ENCODE measurements around the gene NSMCE1.
A peak's percentile ranks its signal among the peaks of the same experiment; 100 is the strongest.

Gene NSMCE1

GRCh38 chr16:27229891-27230470 lies 38.6 kb downstream of the NSMCE1 start:
- no peaks in the 10 kb centered on the region for H3K79me2 ChIP-seq (ENCODE audit: insufficient read depth, low read depth)
- H4K20me1 ChIP-seq (ENCODE audit: insufficient read depth): no peaks in the 10 kb centered on the region
- peak overlapping the region; percentile 44; the same call in 1 of the 2 replicates for H2AFZ ChIP-seq (ENCODE audit: low read depth)
- peaks cover 95% of the 10 kb centered on the region for H3K4me1 ChIP-seq (ENCODE audit: low read depth, poor library complexity, severe bottlenecking)
- peak overlapping the region; percentile 94 for H3K27ac ChIP-seq
- H3K4me2 ChIP-seq: peak overlapping the region; percentile 97
- H3K9ac ChIP-seq: peak overlapping the region; percentile 57; the same call in 1 of the 2 replicates
- no peak for TF ChIP-seq CTCF (conservative IDR thresholded peaks at IDR 0.05; ENCODE audit: low read depth, low read length)
- no peaks in the 10 kb centered on the region for H3K36me3 ChIP-seq (ENCODE audit: insufficient read depth)
- no peak overlapping the region for H3K4me3 ChIP-seq (IDR thresholded peaks at IDR 0.05; ENCODE audit: insufficient read depth, low read depth, low read length)
- H3K27me3 ChIP-seq (ENCODE audit: insufficient read depth, low read depth): no peaks in the 10 kb centered on the region

- Histone ChIP-seq H2AFZ (ENCODE audit: low read depth) (no peak overlapping the region), H3K4me2 (peak overlapping the region; percentile 97; the same call in 1 of the 2 replicates), H3K4me3 (IDR thresholded peaks at IDR 0.05; ENCODE audit: insufficient read depth, low read depth, low read length) (no peak overlapping the region), H3K79me2 (ENCODE audit: insufficient read depth, low read depth) (no peaks in the 10 kb centered on the region), H3K36me3 (ENCODE audit: insufficient read depth) (no peaks in the 10 kb centered on the region), H4K20me1 (ENCODE audit: insufficient read depth) (no peaks in the 10 kb centered on the region), H3K4me1 (ENCODE audit: low read depth, poor library complexity, severe bottlenecking) (peaks cover 95% of the 10 kb centered on the region), H3K27ac (no peak overlapping the region), H3K9ac (no peak overlapping the region), H3K27me3 (ENCODE audit: insufficient read depth, low read depth) (no peaks in the 10 kb centered on the region)
- TF ChIP-seq CTCF (conservative IDR thresholded peaks at IDR 0.05; ENCODE audit: low read depth, low read length): no peak
Measured at GRCh38 chr16:27228621-27229501, 39.7 kb downstream of the NSMCE1 start.

GRCh38 chr16:27228045-27228444 lies 40.5 kb downstream of the NSMCE1 start:
- Histone ChIP-seq H4K20me1 (ENCODE audit: insufficient read depth) (no peaks in the 10 kb centered on the region), H3K27ac (no peak overlapping the region), H3K4me1 (ENCODE audit: low read depth, poor library complexity, severe bottlenecking) (peaks cover 94% of the 10 kb centered on the region), H3K9ac (no peak overlapping the region), H3K4me2 (peak overlapping the region; percentile 98; the same call in 1 of the 2 replicates), H2AFZ (ENCODE audit: low read depth) (no peak overlapping the region), H3K79me2 (ENCODE audit: insufficient read depth, low read depth) (no peaks in the 10 kb centered on the region), H3K4me3 (IDR thresholded peaks at IDR 0.05; ENCODE audit: insufficient read depth, low read depth, low read length) (no peak overlapping the region), H3K36me3 (ENCODE audit: insufficient read depth) (no peaks in the 10 kb centered on the region), H3K27me3 (ENCODE audit: insufficient read depth, low read depth) (no peaks in the 10 kb centered on the region)
- no peak for TF ChIP-seq CTCF (conservative IDR thresholded peaks at IDR 0.05; ENCODE audit: low read depth, low read length)

- Histone ChIP-seq H3K4me1 (ENCODE audit: low read depth, poor library complexity, severe bottlenecking) (peaks cover 85% of the 10 kb centered on the region), H3K27ac (peak overlapping the region; percentile 94), H3K79me2 (ENCODE audit: insufficient read depth, low read depth) (no peaks in the 10 kb centered on the region), H4K20me1 (ENCODE audit: insufficient read depth) (no peaks in the 10 kb centered on the region), H2AFZ (ENCODE audit: low read depth) (peak overlapping the region; percentile 45; the same call in 1 of the 2 replicates), H3K27me3 (ENCODE audit: insufficient read depth, low read depth) (no peaks in the 10 kb centered on the region), H3K4me3 (IDR thresholded peaks at IDR 0.05; ENCODE audit: insufficient read depth, low read depth, low read length) (no peak overlapping the region), H3K36me3 (ENCODE audit: insufficient read depth) (no peaks in the 10 kb centered on the region), H3K4me2 (peak overlapping the region; percentile 98), H3K9ac (peak overlapping the region; percentile 60; the same call in 1 of the 2 replicates)
- TF ChIP-seq CTCF (conservative IDR thresholded peaks at IDR 0.05; ENCODE audit: low read depth, low read length): no peak
Measured at GRCh38 chr16:27226976-27227705, 41.4 kb downstream of the NSMCE1 start.

Measured in KMS-11 (cell line).